Activated CD8-positive, alpha-beta T cell treated with anti-CD3 and anti-CD28 coated beads for 36 hours (primary cell): Measurements from ENCODE around the gene WDTC1. TPM values are rescaled to one million over a fixed set of nuclear protein-coding genes. Genes with fewer than 3 reads are reported as not detected.
A peak's percentile ranks its signal among the peaks of the same experiment; 100 is the strongest.
"Not testable (repeated sequence)": the region's sequence is repeated elsewhere in the genome, so short reads cannot be mapped to it uniquely, and the experiment has no call there.

Experiments
- ATAC-seq: fragments of 200-7000 bp; cut with Tn5 transposase; one replicate; pipeline ENCODE4 v1.10.0; 2021; ENCODE audit warnings: mild to moderate bottlenecking, moderate library complexity
- CTCF ChIA-PET: fragments of 350-600 bp; sonication (Branson Sonifier 250); formaldehyde crosslinking; loops from one replicate; lab custom pipeline; 2021; ENCODE audit warnings: antibody characterized with exemption; lab: Charles Lee
- POLR2A ChIA-PET: fragments of 350-600 bp; sonication (Branson Sonifier 250); formaldehyde crosslinking; loops from one replicate; lab custom pipeline; 2021; ENCODE audit warnings: antibody characterized with exemption; lab: Charles Lee
- DNase-seq: peaks from one replicate; pipeline ENCODE4 v3.0.0-alpha.2; 2020
- H3K27ac Mint-ChIP-seq: one replicate; pipeline ENCODE4 v1.8.0; 2021; ENCODE audit warnings: mild to moderate bottlenecking, mixed read lengths
- H3K27me3 Mint-ChIP-seq: one replicate; pipeline ENCODE4 v1.8.0; 2021; ENCODE audit warnings: mixed read lengths
- H3K36me3 Mint-ChIP-seq: one replicate; pipeline ENCODE4 v1.8.0; 2021; ENCODE audit warnings: low read depth, mixed read lengths
- H3K4me1 Mint-ChIP-seq: one replicate; pipeline ENCODE4 v1.8.0; 2021; ENCODE audit warnings: low read depth, mixed read lengths
- H3K4me3 Mint-ChIP-seq: one replicate; pipeline ENCODE4 v1.8.0; 2021; ENCODE audit warnings: mild to moderate bottlenecking, moderate library complexity, mixed read lengths
- H3K9me3 Mint-ChIP-seq: one replicate; pipeline ENCODE4 v1.8.0; 2021; ENCODE audit warnings: mixed read lengths
- CTCF ChIP-seq: fragments of 200-600 bp; IDR thresholded peaks from one replicate; pipeline ENCODE4 v1.8.0; 2022; ENCODE audit warnings: antibody characterized with exemption, mild to moderate bottlenecking
- intact Hi-C: fragments of 100-400 bp; cut with micrococcal nuclease; formaldehyde crosslinking; loops from one replicate; pipeline ENCODE4 v1.10.0; 2022
- total RNA-seq, 2 experiments: library from RNA; stranded (reverse); gene quantifications; one replicate each; pipeline ENCODE4 v1.2.3, GENCODE V29; 2021

The WDTC1 gene
- total RNA-seq, 2 experiments from 2014 or later = 18.0 to 19.0 TPM

- intact Hi-C loops = no loop called here
- Mint-ChIP-seq H3K4me1 (peaks cover 32% of the 10 kb centered on the region), H3K27me3 (no peaks in the 10 kb centered on the region), H3K36me3 (peaks cover 1% of the 10 kb centered on the region), H3K4me3 (peak overlapping the region; percentile 87), H3K9me3 (no peaks in the 10 kb centered on the region), H3K27ac (peak overlapping the region; percentile 86)
- CTCF ChIA-PET = interaction anchor here (0.9 to 1.1 kb wide), 2 partner anchors 65 to 134 kb away, joined by 3 to 4 read pairs; no protein-coding TSS in a partner anchor
- DNase-seq = no peak
- no peak for ATAC-seq
- POLR2A ChIA-PET = interaction anchor here (1.0 kb wide), 1 partner anchor 135 kb away, joined by 5 read pairs; no protein-coding TSS in a partner anchor
- TF ChIP-seq CTCF = no peak
Measured at GRCh38 chr1:27235827-27236226, 1.4 kb downstream of the WDTC1 start.

GRCh38 chr1:27237112-27237511, 2.7 kb downstream of the WDTC1 start:
- peaks cover 1% of the 10 kb centered on the region for H3K36me3 Mint-ChIP-seq
- H3K27me3 Mint-ChIP-seq = no peaks in the 10 kb centered on the region
- no peak for ATAC-seq
- ChIA-PET POLR2A (interaction anchor here (1.7 kb wide), 1 partner anchor 13 kb away, joined by 4 read pairs; no protein-coding TSS in a partner anchor), CTCF (interaction anchor here (1.0 to 1.8 kb wide), 3 partner anchors 34 to 47 kb away, joined by 3 to 4 read pairs (median 4); no protein-coding TSS in a partner anchor)
- H3K27ac Mint-ChIP-seq = no peak overlapping the region
- no peak for DNase-seq
- H3K4me3 Mint-ChIP-seq = no peak overlapping the region
- peaks cover 34% of the 10 kb centered on the region for H3K4me1 Mint-ChIP-seq
- intact Hi-C loops = no loop called here
- H3K9me3 Mint-ChIP-seq = no peaks in the 10 kb centered on the region
- no peak for TF ChIP-seq CTCF

GRCh38 chr1:27238032-27238431, 3.6 kb downstream of the WDTC1 start:
- H3K4me1 Mint-ChIP-seq = peaks cover 34% of the 10 kb centered on the region
- ChIA-PET POLR2A (interaction anchor here (1.7 kb wide), 1 partner anchor 12 kb away, joined by 4 read pairs; no protein-coding TSS in a partner anchor), CTCF (interaction anchor here (1.0 to 1.8 kb wide), 3 partner anchors 34 to 46 kb away, joined by 3 to 4 read pairs (median 4); no protein-coding TSS in a partner anchor)
- no peaks in the 10 kb centered on the region for H3K9me3 Mint-ChIP-seq
- ATAC-seq = no peak
- no peak overlapping the region for H3K27ac Mint-ChIP-seq
- no peak for DNase-seq
- intact Hi-C loops = no loop called here
- H3K27me3 Mint-ChIP-seq = no peaks in the 10 kb centered on the region
- no peak overlapping the region for H3K4me3 Mint-ChIP-seq
- TF ChIP-seq CTCF = no peak
- peaks cover 1% of the 10 kb centered on the region for H3K36me3 Mint-ChIP-seq

- ChIA-PET POLR2A (interaction anchor here (1.0 to 1.3 kb wide), 2 partner anchors 10 to 16 kb away, joined by 3 read pairs; no protein-coding TSS in a partner anchor), CTCF (interaction anchor here (1.0 to 2.6 kb wide), 5 partner anchors 11 to 93 kb away, joined by 3 to 12 read pairs (median 4); no protein-coding TSS in a partner anchor)
- no peak for ATAC-seq
- no peaks in the 10 kb centered on the region for H3K9me3 Mint-ChIP-seq
- H3K27ac Mint-ChIP-seq = no peak overlapping the region
- peaks cover 12% of the 10 kb centered on the region for H3K4me1 Mint-ChIP-seq
- intact Hi-C loops = no loop called here
- H3K27me3 Mint-ChIP-seq = no peaks in the 10 kb centered on the region
- no peak for DNase-seq
- TF ChIP-seq CTCF = no peak
- H3K36me3 Mint-ChIP-seq = peaks cover 6% of the 10 kb centered on the region
- no peak overlapping the region for H3K4me3 Mint-ChIP-seq
Measured at GRCh38 chr1:27241677-27242076, 7.2 kb downstream of the WDTC1 start.

GRCh38 chr1:27243665-27244064, 9.2 kb downstream of the WDTC1 start:
- H3K9me3 Mint-ChIP-seq, H3K27me3 Mint-ChIP-seq, H3K27ac Mint-ChIP-seq, POLR2A ChIA-PET, DNase-seq, ATAC-seq, H3K36me3 Mint-ChIP-seq, intact Hi-C loops, H3K4me1 Mint-ChIP-seq, H3K4me3 Mint-ChIP-seq: not testable (repeated sequence)
- CTCF ChIA-PET = interaction anchor here (0.8 kb wide), 1 partner anchor 198 kb away, joined by 4 read pairs; no protein-coding TSS in a partner anchor
